Stimulated activated CD4-positive, alpha-beta T cell treated with anti-CD3 and anti-CD28 coated beads, Interleukin-15, amount 100 ng/mL, for 1 hour (primary cell): Measurements from ENCODE around the gene NTNG2.

Experiments used
- DNase-seq, 2 donors: peaks; one replicate each; pipeline ENCODE4 v3.0.0-alpha.2; 2020; ENCODE audit warnings: low read depth in 1 of 2, low spot score in 1 of 2

NTNG2 gene

DNA sequence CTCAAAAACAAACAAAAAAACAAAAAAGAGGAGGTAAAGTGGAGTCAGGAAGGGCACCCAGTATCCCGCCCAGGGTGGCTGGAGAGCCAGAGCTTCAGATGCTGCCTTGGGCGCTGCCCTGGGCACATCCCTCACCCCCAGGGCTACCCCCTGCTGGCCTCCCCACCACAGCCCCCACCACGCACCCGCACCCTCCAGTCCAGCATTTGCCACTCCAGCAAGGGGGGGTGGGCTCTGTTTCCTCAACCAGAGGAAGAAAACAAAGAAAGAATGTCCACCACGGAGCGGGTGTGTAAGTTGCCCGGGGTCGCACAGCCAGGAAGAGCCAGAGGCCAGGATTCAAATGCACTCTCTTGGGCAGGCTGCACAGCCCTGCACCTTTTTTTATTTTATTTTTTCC is 86.1 kb downstream of the NTNG2 start:
- DNase-seq: no peak

DNA sequence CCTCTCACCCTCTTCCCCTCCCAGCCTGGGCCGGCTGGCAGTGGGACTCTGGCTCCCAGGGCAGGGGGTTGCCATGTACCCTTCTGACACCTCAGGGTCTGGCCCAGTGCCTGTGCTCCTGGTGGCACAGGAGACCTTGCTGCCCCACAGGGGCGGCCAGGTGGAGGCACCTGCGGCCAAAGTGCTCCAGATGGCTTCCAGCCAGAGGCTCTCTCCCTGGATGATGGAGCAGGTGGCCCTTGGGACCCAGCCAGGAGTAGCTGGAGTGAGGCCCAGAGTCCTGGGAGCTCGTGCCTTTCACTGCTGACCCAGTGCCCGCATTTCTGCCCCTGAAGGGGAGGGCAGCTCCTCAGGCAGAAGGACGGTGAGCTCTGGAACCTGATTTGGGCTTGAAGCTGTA is 87.3 kb downstream of the NTNG2 start:
- DNase-seq: no peak

DNA sequence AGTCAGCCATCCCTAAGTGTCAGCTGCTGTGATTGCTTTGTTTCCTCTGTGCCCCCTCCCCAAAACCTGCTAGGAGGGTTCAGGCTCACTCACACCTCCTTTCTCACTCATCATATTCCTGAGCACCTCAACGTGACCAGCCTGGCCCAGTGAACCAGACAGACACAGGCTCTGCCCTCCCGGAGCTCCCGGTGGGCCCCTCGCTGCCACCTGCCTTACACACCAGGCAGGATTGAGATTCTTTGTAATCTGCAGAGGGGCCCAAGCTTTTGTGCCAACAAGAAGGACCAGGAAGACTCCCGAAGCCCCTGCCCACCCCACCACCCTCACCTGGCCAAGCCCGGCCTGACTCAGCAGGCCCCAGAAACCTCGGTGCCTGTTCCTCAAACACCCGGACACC is 87.8 kb downstream of the NTNG2 start:
- no peak for DNase-seq

DNA sequence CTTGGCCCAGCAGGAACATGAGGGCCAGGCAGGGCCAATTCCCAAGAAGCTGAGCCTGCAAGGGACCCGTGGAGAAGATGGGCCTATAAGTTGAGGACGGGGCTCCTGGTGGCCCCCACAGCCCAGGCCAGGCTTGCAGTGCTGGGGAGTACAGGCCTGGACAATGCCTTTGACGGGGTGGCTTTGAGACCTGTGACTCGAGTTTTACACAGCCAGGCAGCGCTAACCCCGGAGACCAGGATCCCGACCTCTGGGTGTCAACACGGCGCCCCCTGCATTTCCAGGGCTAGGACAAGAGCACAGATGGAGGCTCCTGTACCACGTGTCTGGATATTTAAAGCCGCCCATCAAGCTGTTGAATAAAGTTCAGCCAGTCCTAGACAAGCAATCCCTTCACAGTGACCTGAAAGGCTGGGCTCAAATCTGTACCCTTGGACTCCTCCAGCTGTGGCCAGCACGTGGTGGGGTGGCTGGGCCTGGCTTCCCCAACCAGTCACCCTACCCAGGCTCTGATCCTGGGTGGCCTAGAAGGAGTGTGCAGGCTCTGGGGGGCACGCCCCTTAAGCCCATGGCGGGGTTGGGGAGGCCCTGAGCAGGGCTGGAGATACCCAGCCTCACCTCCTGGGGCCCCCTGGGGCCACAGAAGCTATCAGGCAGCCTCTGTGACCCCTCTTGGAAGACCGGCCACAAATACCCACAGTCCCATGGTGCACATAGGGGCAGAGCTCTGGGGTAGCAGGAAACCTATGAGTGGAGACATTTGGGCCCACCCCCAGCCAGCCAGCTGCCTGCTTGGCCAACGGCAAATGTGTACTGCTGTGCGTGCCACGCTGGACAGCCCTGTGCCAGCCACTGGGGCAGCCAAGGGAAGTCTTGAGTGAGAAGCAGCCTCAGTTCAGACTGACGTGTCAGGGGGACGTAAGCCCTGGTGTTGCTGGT is 88.7 kb downstream of the NTNG2 start:
- DNase-seq: no peak

DNA sequence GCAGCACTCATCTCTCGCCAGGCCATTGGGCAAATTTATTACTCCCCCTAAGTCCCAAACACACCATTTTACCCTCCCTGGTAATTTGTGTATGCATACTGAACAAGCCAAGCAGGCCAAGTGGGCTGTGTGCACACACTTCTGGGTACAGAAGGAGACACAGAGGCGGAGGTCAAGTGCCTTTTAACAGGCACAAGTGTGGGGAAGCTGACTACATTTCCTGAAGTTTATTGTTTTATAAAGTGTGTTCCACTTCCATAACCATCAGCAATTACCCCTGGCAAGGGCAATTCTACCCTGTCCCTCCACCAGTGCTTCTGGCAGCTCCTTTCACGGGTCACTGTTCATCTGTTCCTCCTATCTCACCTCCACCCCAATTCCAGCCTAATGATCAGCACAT is 99.0 kb downstream of the NTNG2 start:
- DNase-seq: no peak

DNA sequence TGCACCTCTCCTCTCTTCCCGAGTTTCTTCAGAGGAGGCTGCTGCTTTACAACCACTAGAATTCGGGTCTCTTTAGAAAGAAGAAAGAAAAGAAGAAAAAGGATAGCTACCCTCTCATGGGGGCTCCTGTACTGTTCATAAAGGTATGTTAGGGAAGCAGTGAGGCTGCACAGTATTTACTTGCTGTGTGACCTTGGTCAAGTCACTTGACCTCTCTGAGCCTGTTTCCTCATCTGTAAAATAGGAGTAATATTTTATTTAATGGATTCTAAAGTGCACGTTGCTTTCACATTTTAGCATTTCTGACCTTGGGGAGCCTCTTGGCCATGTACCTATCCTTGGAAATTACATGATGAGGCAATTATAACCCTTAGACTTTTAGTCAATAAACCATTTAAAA is 104.2 kb downstream of the NTNG2 start:
- no peak for DNase-seq

DNA sequence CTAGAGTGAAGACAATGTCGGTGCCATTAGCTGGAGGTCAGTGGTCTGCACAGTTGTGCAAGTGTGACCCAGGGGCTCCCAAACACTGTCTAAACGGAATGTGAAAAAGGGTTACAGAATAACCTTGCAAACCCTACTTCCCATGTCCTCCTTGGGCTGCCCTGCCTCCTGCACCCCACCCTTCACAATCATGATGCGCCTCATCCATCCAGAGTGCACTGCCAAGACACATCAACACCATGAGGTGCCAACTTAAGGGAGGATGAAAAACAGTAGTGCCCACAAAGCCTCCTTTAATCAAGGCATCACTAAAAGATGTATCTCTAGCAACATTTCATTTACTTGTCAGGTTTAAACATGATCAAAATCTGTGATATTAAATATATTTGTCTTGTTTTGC is 105.8 kb downstream of the NTNG2 start:
- DNase-seq: no peak

DNA sequence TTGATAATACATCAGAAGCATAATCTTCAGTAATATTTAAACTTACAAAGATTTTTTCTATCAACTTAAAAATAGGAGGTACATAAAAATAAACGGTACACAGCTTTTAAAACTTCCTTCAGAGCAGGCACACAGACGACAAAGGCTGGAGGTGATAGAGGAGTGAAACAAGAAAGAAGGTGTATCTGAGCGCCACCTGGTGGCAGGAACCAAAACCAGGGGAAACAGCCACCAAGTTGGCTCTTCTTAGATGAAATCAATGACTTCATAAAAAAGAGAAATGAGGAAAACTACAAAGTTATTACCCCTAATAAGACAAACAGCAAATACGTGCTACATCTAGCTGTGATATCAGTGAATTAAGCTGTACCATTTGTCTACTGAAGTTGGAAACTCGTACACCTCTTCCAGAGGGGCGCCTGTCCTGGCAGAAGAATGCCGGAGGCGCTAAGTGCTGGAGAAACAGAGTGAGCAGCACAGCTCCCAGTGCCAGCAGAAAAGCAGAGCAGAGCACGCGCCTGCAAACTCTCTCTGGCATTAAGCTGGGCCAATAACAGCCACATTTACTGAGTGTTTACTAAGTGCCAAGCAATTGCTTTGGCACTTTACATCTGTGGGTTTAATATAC is 107.0 kb downstream of the NTNG2 start:
- peak; percentile 37 to 55 for DNase-seq

DNA sequence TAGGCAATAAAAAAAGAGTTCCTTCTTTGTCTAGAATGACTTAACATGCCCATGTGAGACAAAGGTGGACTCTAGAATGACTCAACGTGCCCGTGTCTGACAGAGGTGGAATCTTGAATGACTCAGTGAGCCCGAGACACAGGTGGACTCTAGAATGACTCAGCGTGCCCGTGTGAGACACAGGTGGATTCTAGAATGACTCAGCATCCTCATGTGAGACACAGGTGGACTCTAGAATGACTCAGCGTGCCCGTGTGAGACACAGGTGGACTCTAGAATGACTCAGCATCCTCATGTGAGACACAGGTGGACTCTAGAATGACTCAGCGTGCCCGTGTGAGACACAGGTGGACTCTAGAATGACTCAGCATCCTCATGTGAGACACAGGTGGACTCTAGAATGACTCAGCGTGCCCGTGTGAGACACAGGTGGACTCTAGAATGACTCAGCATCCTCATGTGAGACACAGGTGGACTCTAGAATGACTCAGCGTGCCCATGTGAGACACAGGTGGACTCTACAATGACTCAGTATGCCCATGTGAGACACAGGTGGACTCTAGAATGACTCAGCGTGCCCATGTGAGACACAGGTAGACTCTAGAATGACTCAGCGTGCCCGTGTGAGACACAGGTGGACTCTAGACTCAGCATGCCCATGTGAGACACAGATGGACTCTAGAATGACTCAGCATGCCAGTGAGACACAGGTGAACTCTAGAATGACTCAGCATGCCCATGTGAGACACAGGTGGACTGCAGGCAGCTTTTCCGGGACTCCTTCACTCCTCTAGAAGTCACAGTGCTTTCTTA is 108.1 kb downstream of the NTNG2 start:
- DNase-seq: peak in 1 of 2 donors; percentile 18

DNA sequence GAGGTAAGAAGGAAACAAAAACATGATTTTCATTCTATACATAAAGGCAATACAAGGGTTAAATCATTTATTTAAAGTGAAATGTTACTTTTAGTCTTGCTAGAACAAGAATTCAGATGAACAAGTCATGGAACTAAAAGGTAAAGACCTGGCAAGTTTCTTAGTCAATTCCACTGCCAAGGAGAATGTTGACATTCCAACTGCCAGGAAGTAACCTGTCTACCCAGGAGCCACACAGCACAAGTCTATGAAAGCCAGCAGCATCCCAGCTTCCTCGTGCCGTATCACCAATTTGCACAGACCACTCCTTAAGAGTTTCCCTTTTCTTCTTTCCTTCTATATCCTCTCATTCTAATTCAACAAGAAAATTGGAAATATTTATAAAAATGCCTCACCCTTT is 113.0 kb downstream of the NTNG2 start:
- DNase-seq: no peak

DNA sequence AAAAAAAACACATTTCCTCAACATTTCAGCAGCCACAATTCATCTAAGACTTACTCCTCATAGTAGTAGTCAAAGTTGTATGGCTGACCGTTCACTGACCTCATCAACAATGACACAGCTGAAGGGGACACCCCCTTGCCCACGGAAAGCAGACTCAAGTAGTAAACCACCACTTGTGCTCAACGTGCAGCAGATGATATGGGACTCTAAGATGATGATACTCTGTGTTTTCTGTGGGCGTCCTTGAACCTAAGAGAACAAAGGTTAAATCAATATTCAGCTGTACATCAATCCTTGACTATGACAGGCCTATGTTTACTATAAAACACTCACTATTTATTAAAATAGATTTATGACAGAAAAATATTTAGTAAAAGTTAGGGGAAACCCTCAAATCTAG is 121.3 kb downstream of the NTNG2 start:
- no peak for DNase-seq

DNA sequence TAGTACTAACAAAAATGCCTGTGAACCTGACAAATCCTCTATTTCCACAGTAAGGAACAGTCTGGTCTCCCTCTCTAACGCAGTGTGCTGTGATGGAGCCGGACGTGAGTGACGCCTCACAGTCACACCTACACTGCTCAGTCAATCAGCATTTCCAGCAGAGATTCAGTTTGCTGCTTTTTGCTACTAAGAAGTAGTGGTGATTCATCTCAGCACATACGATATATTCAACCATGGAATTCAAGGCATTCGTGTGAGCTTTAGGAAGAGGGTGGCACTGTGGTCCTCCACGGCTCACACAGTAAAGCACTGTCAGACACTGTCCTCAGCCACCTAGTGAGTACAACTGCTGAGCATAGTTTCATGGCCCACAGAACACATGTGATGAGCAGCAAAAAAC is 122.0 kb downstream of the NTNG2 start:
- DNase-seq: no peak

DNA sequence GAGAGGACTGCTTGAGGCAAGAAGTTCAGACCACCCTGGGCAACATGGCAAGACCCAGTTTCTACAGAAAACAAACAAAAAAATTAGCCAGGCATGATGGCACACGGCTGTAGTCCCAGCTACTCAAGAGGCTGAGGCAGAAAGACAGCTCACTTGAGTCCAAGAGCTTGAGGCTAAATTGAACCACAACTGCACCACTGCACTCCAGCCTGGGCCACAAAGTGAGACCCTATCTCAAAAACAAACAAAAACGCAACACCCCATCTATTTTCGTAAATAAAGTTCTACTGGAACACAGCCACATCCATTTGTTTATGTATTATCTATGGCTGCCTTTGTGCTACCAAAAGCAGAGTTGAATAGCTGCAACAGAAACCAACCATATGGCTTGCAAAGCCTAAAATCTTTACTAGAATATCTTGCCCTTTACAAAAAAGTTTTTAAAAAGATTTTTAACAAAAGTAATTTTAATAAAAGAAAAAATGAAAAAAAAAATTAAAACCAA is 125.5 kb downstream of the NTNG2 start:
- no peak for DNase-seq

DNA sequence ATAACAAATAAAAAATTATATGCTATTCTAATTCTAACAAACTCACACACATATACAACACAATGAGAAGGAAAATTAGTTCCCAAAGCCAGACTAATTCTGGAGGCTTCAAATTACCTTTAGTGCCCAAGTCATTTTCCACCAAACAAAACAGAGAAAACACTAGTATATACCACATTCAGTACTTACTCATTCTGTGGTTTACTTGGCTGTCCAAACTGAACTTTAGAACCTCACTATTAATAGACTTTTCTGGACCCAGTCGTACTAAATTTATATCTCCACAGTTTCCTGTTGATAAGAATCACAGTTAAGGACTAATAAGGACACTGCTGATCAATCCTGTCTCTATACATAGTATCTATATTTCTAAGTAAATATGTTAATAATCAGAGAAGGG is 126.5 kb downstream of the NTNG2 start:
- no peak for DNase-seq

DNA sequence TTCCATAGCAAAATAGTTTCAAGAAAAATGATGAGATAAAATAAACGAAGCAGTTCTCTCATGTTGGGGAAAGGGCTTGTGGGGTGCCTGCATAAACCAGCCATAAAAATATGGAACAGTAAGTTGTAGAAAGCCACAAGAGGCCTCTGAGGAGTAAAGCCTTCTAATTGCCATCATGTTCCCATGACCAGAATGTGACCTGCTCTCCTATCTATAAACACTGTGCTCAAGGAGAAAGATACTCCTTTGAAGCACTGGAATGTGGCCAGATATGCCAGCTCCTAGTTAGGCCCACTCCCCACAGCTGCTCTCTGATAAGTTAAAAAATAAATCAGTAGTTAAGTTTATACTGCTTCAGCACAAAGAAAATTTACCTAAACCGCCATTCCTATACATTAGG is 127.1 kb downstream of the NTNG2 start:
- DNase-seq: no peak

DNA sequence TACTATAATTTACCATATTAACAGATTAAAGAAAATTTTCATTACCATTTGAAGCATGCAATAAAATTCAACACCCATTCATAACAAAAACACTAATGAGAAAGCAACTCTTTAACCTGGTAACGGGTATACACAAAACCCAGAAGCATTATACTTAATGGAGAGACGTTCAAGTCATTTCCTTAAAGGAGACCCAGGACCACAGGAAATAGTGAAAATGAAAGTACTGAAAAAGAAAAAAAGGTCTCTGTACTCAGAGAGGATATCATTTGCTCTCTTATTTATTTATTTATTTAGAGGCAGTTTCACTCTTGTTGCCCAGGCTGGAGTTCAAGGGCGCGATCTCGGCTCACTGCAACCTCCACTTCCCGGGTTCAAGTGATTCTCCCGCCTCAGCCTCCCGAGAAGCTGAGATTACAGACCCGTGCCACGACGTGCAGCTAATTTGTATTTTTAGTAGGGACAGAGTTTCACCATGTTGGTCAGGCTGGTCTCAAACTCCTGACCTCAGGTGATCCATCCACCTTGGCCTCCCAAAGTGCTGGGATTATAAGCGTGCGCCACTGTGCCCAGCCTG is 131.4 kb downstream of the NTNG2 start:
- DNase-seq: no peak
